ENCODE results near the gene RANBP10.

RANBP10 gene

GRCh38 chr16:67718668-67719047, 87.7 kb downstream of the RANBP10 start:
- peak overlapping the region; percentile 74 for H3K4me3 ChIP-seq (ENCODE audit: low read depth, low read length)

GRCh38 chr16:67716097-67716496, 90.3 kb downstream of the RANBP10 start:
- TF ChIP-seq CTCF (IDR thresholded peaks at IDR 0.05; ENCODE audit: borderline replicate concordance, insufficient read depth, low read depth, low read length): no peak
- H3K4me3 ChIP-seq (ENCODE audit: low read depth, low read length): no peak overlapping the region

More at GRCh38 chr16:67718668-67719047, 87.7 kb downstream of the RANBP10 start:
- TF ChIP-seq CTCF (IDR thresholded peaks at IDR 0.05; ENCODE audit: borderline replicate concordance, insufficient read depth, low read depth, low read length): no peak

- TF ChIP-seq CTCF (IDR thresholded peaks at IDR 0.05; ENCODE audit: borderline replicate concordance, insufficient read depth, low read depth, low read length): no peak
- no peak overlapping the region for H3K4me3 ChIP-seq (ENCODE audit: low read depth, low read length)
These were observed 91.8 kb downstream of the RANBP10 start for GRCh38 chr16:67714522-67714921.

GRCh38 chr16:67713647-67714273, 92.6 kb downstream of the RANBP10 start:
- TF ChIP-seq CTCF (IDR thresholded peaks at IDR 0.05; ENCODE audit: borderline replicate concordance, insufficient read depth, low read depth, low read length): no peak

GRCh38 chr16:67710607-67711006, 95.8 kb downstream of the RANBP10 start:
- no peak overlapping the region for H3K4me3 ChIP-seq (ENCODE audit: low read depth, low read length)
- no peak for TF ChIP-seq CTCF (IDR thresholded peaks at IDR 0.05; ENCODE audit: borderline replicate concordance, insufficient read depth, low read depth, low read length)

More at GRCh38 chr16:67713647-67714273, 92.6 kb downstream of the RANBP10 start:
- no peak overlapping the region for H3K4me3 ChIP-seq (ENCODE audit: low read depth, low read length)

GRCh38 chr16:67709050-67709449, 97.3 kb downstream of the RANBP10 start:
- TF ChIP-seq CTCF (IDR thresholded peaks at IDR 0.05; ENCODE audit: borderline replicate concordance, insufficient read depth, low read depth, low read length): no peak
- no peak overlapping the region for H3K4me3 ChIP-seq (ENCODE audit: low read depth, low read length)

GRCh38 chr16:67708368-67708771, 98.0 kb downstream of the RANBP10 start:
- TF ChIP-seq CTCF (IDR thresholded peaks at IDR 0.05; ENCODE audit: borderline replicate concordance, insufficient read depth, low read depth, low read length): no peak
- H3K4me3 ChIP-seq (ENCODE audit: low read depth, low read length): no peak overlapping the region
